GM12878 (cell line): ENCODE measurements around the gene CD207. TPM values are rescaled to one million over a fixed set of nuclear protein-coding genes. Genes with fewer than 3 reads are reported as not detected.

Experiments used
- ATAC-seq: fragments of 200-7000 bp; cut with Tn5 transposase; 3 replicates; pipeline ENCODE4 v1.9.1; 2020; ENCODE audit warnings: mild to moderate bottlenecking, moderate library complexity
- Bru-seq: library from RNA; stranded (reverse); fragments of 400-500 nt; gene quantifications from one replicate; lab custom pipeline; 2021; lab: Mats Ljungman, UMichigan
- BruChase-seq, 2 experiments: library from RNA; stranded (reverse); fragments of 400-500 nt; gene quantifications; one replicate each; lab custom pipeline; 2021; lab: Mats Ljungman, UMichigan
- BruUV-seq: library from RNA; stranded (reverse); fragments of 400-500 nt; replicated peaks from 2 replicates; lab custom pipeline; 2021; lab: Mats Ljungman, UMichigan
- CTCF ChIA-PET: fragments of 300-600 bp; sonication (Branson Sonifier 250); formaldehyde crosslinking; extraction: SDS; loops from one replicate; lab custom pipeline; 2021; ENCODE audit warnings: inconsistent platforms; lab: Yijun Ruan, JAX
- POLR2A ChIA-PET: fragments of 350-600 bp; formaldehyde crosslinking; extraction: SDS; loops from one replicate; lab custom pipeline; 2021; ENCODE audit warnings: inconsistent platforms; lab: Charles Lee
- RAD21 ChIA-PET: fragments of 300-600 bp; sonication (Branson Sonifier 250); formaldehyde crosslinking; loops from one replicate; lab custom pipeline; 2023; ENCODE audit warnings: antibody characterized with exemption; ENCODE audit not compliant: unreplicated experiment; lab: Charles Lee
- SMC1A ChIA-PET: fragments of 300-600 bp; sonication (Branson Sonifier 250); formaldehyde crosslinking; loops from one replicate; lab custom pipeline; 2023; ENCODE audit not compliant: unreplicated experiment, uncharacterized antibody; lab: Charles Lee
- DNase-seq: peaks from one replicate; pipeline ENCODE4 v3.0.0-alpha.2; 2011; ENCODE audit warnings: low read depth, low spot score
- FAIRE-seq: peaks from 3 replicates; lab custom pipeline; 2011; peaks lifted over from hg19 to GRCh38; lab: Jason Lieb, UNC
- H2AFZ ChIP-seq: 2 replicates; pipeline ENCODE4 v1.6.0; 2011; ENCODE audit warnings: low read depth, low read length, control low read depth; ENCODE audit not compliant: control insufficient read depth
- H3K27ac ChIP-seq: 2 replicates; pipeline ENCODE4 v1.5.1; 2011; ENCODE audit warnings: control low read depth; ENCODE audit not compliant: control insufficient read depth, insufficient read depth
- H3K27me3 ChIP-seq, 2 experiments: replicated peaks in 1 of 2; 2 replicates each; pipeline versions ENCODE4 v1.6.0 to v1.6.1; 2011; ENCODE audit warnings: low read length in 1 of 2; ENCODE audit not compliant: control insufficient read depth in 2 of 2, insufficient read depth in 2 of 2
- H3K36me3 ChIP-seq, 2 experiments: 2 replicates each; pipeline ENCODE4 v1.5.1; 2011; ENCODE audit warnings: low read length in 1 of 2; ENCODE audit not compliant: control insufficient read depth in 2 of 2, insufficient read depth in 2 of 2
- H3K4me1 ChIP-seq: 2 replicates; pipeline ENCODE4 v1.6.1; 2011; ENCODE audit warnings: mild to moderate bottlenecking, low read length, moderate library complexity, mixed read lengths; ENCODE audit not compliant: control insufficient read depth, insufficient read depth
- H3K4me2 ChIP-seq: 2 replicates; pipeline ENCODE4 v1.6.0; 2011; ENCODE audit warnings: control low read depth; ENCODE audit not compliant: control insufficient read depth, insufficient read depth
- H3K4me3 ChIP-seq: fragments of 200-600 bp; sonication (generic); 2 replicates; pipeline ENCODE4 v1.5.1; 2016
- H3K79me2 ChIP-seq: 2 replicates; pipeline ENCODE4 v1.6.0; 2011; ENCODE audit warnings: low read length; ENCODE audit not compliant: control insufficient read depth, insufficient read depth
- H3K9ac ChIP-seq: 2 replicates; pipeline ENCODE4 v1.8.0; 2011; ENCODE audit warnings: low read length, control low read depth, mixed read lengths; ENCODE audit not compliant: control insufficient read depth, insufficient read depth
- H3K9me3 ChIP-seq: replicated peaks from 3 replicates; pipeline ENCODE4 v1.5.1; 2011; ENCODE audit warnings: mild to moderate bottlenecking, low read length; ENCODE audit not compliant: control insufficient read depth, insufficient read depth
- H4K20me1 ChIP-seq: 2 replicates; pipeline ENCODE4 v1.6.0; 2011; ENCODE audit not compliant: control insufficient read depth, insufficient read depth
- CTCF ChIP-seq, 3 experiments: IDR thresholded peaks in 2 of 3; conservative IDR thresholded peaks in 1 of 3; 2 replicates each; pipeline ENCODE4 v1.5.1; 2011; ENCODE audit warnings: low read depth in 3 of 3, low read length in 3 of 3, mild to moderate bottlenecking in 3 of 3, control low read depth in 2 of 3, moderate library complexity in 2 of 3, inconsistent platforms in 1 of 3, mixed read lengths in 1 of 3; ENCODE audit not compliant: control insufficient read depth in 2 of 3, insufficient read depth in 1 of 3; ENCODE audit errors: extremely low read depth in 1 of 3
- CUX1 ChIP-seq: IDR thresholded peaks from 2 replicates; pipeline ENCODE4 v1.6.1; 2012; ENCODE audit warnings: improper control_type of control experiment, low read depth, low read length; ENCODE audit not compliant: insufficient replicate concordance
- NKRF ChIP-seq: fragments of 450-650 bp; conservative IDR thresholded peaks from 2 replicates; pipeline ENCODE4 v1.6.1; 2017; ENCODE audit warnings: mild to moderate bottlenecking, moderate library complexity
- SKIL ChIP-seq: fragments of 450-650 bp; IDR thresholded peaks from 2 replicates; pipeline ENCODE4 v1.6.1; 2017; ENCODE audit warnings: mild to moderate bottlenecking, low read depth, inconsistent platforms; ENCODE audit not compliant: poor library complexity, severe bottlenecking
- SMARCA5 ChIP-seq: fragments of 450-650 bp; IDR thresholded peaks from 2 replicates; pipeline ENCODE4 v1.6.1; 2017; ENCODE audit warnings: mild to moderate bottlenecking
- ZSCAN29 ChIP-seq: fragments of 450-650 bp; IDR thresholded peaks from 2 replicates; pipeline ENCODE4 v1.6.1; 2017; ENCODE audit warnings: mild to moderate bottlenecking, moderate library complexity
- WGBS: methylation state at CpG from one replicate; pipeline ENCODE4 v1.1.6; 2016; ENCODE audit warnings: low lambda C conversion rate; ENCODE audit not compliant: insufficient replicate concordance, insufficient coverage; ENCODE audit errors: missing lambda C conversion rate; 5-methylcytosine and 5-hydroxymethylcytosine counted together
- in situ Hi-C: fragments of 300-500 bp; cut with MboI; formaldehyde crosslinking; loops from 9 replicates; pipeline ENCODE4 v1.14.3; 2018; ENCODE audit warnings: mixed read lengths
- intact Hi-C: fragments of 100-400 bp; cut with micrococcal nuclease; formaldehyde crosslinking; loops from one replicate; pipeline ENCODE4 v1.14.2; 2022; ENCODE audit not compliant: unreplicated experiment
- long read RNA-seq, 2 experiments: library from polyadenylated mRNA; unstranded; transcript quantifications; one replicate each; pipeline ENCODE4 v2.0.0, GENCODE V29; 2019 to 2020
- polyA minus RNA-seq, 3 experiments: library from RNA; depleted of rRNA, polyadenylated mRNA; stranded (reverse); fragments of >200 nt; gene quantifications; 2 replicates each; pipeline ENCODE4 v1.2.3, GENCODE V29; 2011
- polyA plus RNA-seq, 11 experiments: library from polyadenylated mRNA; depleted of rRNA in 4 of 11; unstranded in 6 of 11; stranded (reverse) in 5 of 11; fragments of >200 nt; fragmentation: Nextera tagmentation in 4 of 11; fragmentation: Illumina TruSeq in 1 of 11; extraction: Ambion mirVana in 4 of 11; extraction: Trizol in 1 of 11; gene quantifications; 1 replicate in 1 of 11; 2 replicates in 10 of 11; pipeline versions ENCODE4 v1.2.1 to v1.2.3, GENCODE V29; 2011 to 2016; ENCODE audit warnings: inconsistent platforms in 2 of 11, missing spikeins in 2 of 11, low read depth in 1 of 11
- total RNA-seq, 4 experiments: library from RNA; depleted of rRNA in 3 of 4; stranded (reverse); fragments of >200 nt in 3 of 4; fragmentation: Illumina TruSeq in 1 of 4; extraction: Trizol in 1 of 4; gene quantifications; 2 replicates each; pipeline versions ENCODE4 v1.2.1 to v1.2.3, GENCODE V29; 2013 to 2021

CD207 gene
- not detected in 2 replicates for total RNA-seq (2013; cell fraction: nucleolus; rRNA removed)
- total RNA-seq (2014; rRNA removed) (not detected in 2 replicates), total RNA-seq (2014; rRNA removed; fragmentation: Illumina TruSeq; extraction: Trizol) (not detected in 2 replicates), total RNA-seq (2021) (not detected in 2 replicates), polyA plus RNA-seq (2011; rRNA removed) (not detected in 2 replicates), polyA plus RNA-seq (2014; fragmentation: Illumina TruSeq; extraction: Trizol) (not detected in 2 replicates), polyA plus RNA-seq (2014; fragmentation: Nextera tagmentation; extraction: Ambion mirVana) (not detected), polyA plus RNA-seq (2014; rRNA removed) (not detected in 2 replicates), polyA plus RNA-seq (2016; fragmentation: Nextera tagmentation; extraction: Ambion mirVana) (not detected), polyA minus RNA-seq (2011; rRNA and poly(A)+ RNA removed) (not detected in 2 replicates), Bru-seq, nascent RNA (percentile 16 among the genes with signal in this experiment), BruChase-seq, experiment 1, labeled RNA remaining after a 6-hour chase (percentile 2 among the genes with signal in this experiment), BruChase-seq, experiment 2, labeled RNA remaining after a 2-hour chase (not detected)
- polyA plus RNA-seq (2011; ENCODE audit: low read depth), result not detected
- polyA plus RNA-seq (2011; cell fraction: cytosol; rRNA removed), result not detected in 2 replicates
- not detected in 2 replicates for polyA plus RNA-seq (2011; cell fraction: nucleus; rRNA removed)
- not detected in 2 replicates for polyA plus RNA-seq (2012)
- polyA minus RNA-seq (2011; cell fraction: cytosol; rRNA and poly(A)+ RNA removed), result not detected in 2 replicates
- polyA minus RNA-seq (2011; cell fraction: nucleus; rRNA and poly(A)+ RNA removed), result not detected in 2 replicates
- long read RNA-seq, experiment 1, result 0 reads
- long read RNA-seq, experiment 2, result 0 reads

- in situ Hi-C loops (no loop called here), intact Hi-C loops (no loop called here)
- POLR2A ChIA-PET, result no interaction called here
- H3K4me3 ChIP-seq, result no peak within 1 kb of the TSS
- no peak within 1 kb of the TSS for H3K9ac ChIP-seq
- no peak within 1 kb of the TSS for H2AFZ ChIP-seq
- TF ChIP-seq CTCF (IDR thresholded peaks at IDR 0.05 in 2 of 3, conservative IDR thresholded peaks at IDR 0.05 in 1 of 3; ENCODE audit: control insufficient read depth in 2 of 3, extremely low read depth in 1 of 3, insufficient read depth in 1 of 3, low read depth in 3 of 3, low read length in 3 of 3), result no peak
- no peak for TF ChIP-seq CUX1
- TF ChIP-seq NKRF, result no peak
- no peak for TF ChIP-seq ZSCAN29
- TF ChIP-seq SMARCA5, result no peak
- TF ChIP-seq SKIL, result no peak
- RAD21 ChIA-PET, result no interaction called here
- DNase-seq (no peak), FAIRE-seq (no peak), ATAC-seq (no peak)
- no peak within 1 kb of the TSS for H3K4me2 ChIP-seq
- WGBS, result 15% methylated on average over 4 of the region's 4 CpGs
- no peaks in the 10 kb centered on the region for H3K36me3 ChIP-seq
- no peaks in the 10 kb centered on the region for H3K9me3 ChIP-seq
- H3K79me2 ChIP-seq, result no peaks in the 10 kb centered on the region
- SMC1A ChIA-PET, result no interaction called here
- peaks cover 0 to 2% of the 10 kb centered on the region in 2 experiments; a peak in 1 of 4 replicates for H3K27me3 ChIP-seq
- CTCF ChIA-PET, result no interaction called here
- H3K27ac ChIP-seq, result no peak within 1 kb of the TSS
- no peaks in the 10 kb centered on the region for H3K4me1 ChIP-seq
- no peaks in the 10 kb centered on the region for H4K20me1 ChIP-seq
- no TSS peak for BruUV-seq
Observed at GRCh38 chr2:70835643-70836042, at the start of gene CD207. CD207 (minus strand) TSS chr2:70835816; CDS start chr2:70835776, 40 bp downstream.
